Head of caudate nucleus (tissue), 42 donors: ENCODE results near the gene SYT12.

Source experiments
- DNase-seq, 42 donors: peaks; one replicate each; pipeline versions ENCODE4 v3.0.0 to v3.0.0-alpha.2; 2020 to 2021; ENCODE audit warnings: mixed read lengths in 7 of 42
- intact Hi-C: fragments of 100-400 bp; cut with DNase I; formaldehyde crosslinking; loops from one replicate; pipeline ENCODE4 v1.15.0; 2022

The SYT12 gene, protein sequence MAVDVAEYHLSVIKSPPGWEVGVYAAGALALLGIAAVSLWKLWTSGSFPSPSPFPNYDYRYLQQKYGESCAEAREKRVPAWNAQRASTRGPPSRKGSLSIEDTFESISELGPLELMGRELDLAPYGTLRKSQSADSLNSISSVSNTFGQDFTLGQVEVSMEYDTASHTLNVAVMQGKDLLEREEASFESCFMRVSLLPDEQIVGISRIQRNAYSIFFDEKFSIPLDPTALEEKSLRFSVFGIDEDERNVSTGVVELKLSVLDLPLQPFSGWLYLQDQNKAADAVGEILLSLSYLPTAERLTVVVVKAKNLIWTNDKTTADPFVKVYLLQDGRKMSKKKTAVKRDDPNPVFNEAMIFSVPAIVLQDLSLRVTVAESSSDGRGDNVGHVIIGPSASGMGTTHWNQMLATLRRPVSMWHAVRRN

GRCh38 chr11:67022961-67023956 lies at the start of gene SYT12:
TSS of gene SYT12 (plus strand) at chr11:67023134. CDS start at chr11:67030145, 7,011 bp downstream.
- peak in 29 of 42 donors; percentile 5 to 65 (median 39) for DNase-seq
- intact Hi-C loops, result no loop called here

DNA sequence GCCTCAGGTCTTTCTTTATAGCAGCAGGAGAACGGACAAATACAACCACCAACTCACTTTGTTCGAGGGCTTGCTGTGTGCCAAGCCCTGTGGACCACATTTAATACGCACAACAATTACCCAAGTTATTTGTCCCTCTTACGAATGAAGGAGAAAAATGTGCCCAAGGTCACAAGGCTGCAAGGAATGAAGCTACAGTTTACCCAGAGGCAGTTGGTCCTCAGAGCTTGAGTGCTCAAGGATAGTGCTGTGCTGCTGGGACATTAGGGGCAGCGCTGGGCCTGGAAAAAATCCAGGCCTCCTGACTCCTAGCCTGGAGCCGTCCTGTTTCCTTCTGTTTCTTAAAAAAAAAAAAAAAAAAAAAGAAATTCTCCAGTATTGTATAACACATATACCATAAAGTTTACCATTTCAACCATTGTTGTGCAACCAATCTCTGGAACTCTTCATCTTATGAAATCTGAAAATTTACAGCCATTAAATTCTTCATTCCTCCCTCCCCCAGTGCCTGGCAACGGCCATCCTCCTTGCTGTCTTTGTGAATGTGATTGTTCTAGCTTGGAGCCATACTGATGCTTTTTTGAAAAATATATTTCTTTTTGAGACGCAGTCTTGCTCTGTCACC lies 48.9 kb upstream of the SYT12 start:
- intact Hi-C loops, result no loop called here

DNA sequence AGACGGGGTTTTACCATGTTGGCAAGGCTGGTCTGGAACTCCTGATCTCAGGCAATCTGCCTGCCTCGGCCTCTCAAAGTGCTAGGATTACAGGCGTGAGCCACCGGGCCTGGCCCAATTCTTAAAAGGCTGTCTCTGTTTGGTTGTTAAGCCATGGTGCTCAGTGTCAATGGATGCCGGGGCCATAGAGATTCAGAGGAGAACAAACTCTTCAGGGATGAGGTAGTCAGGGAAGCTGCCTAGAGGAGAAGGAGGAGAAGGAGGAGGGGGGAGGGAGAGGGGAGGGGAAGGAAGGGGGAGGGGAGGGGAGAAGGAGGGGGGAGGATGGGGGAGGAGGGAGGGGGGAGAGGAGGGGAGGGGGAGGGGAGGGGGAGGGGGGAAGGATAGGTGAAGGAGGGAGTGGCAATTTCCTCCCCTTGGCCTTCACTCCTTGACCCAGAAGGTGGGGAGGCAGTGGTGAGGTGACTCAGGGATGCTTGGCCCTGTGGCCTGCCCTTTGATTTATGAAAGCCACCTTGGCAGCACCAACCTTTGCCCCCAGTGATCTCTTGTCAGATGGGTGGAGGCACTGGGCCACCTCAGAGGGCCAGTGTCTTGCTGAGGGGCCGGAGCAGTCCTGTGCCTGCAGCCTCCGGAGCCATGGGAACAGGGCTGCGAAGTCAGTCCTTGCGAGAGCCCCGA lies 48.1 kb upstream of the SYT12 start, which contains the start of gene C11orf86:
TSS of gene C11orf86 (plus strand) at position 581 of the 681 bp plus-strand sequence. CDS start at position 640, 59 bp downstream.
- intact Hi-C loops, result no loop called here

More for the DNA sequence above, 48.9 kb upstream of the SYT12 start:
- DNase-seq, result no peak

DNA sequence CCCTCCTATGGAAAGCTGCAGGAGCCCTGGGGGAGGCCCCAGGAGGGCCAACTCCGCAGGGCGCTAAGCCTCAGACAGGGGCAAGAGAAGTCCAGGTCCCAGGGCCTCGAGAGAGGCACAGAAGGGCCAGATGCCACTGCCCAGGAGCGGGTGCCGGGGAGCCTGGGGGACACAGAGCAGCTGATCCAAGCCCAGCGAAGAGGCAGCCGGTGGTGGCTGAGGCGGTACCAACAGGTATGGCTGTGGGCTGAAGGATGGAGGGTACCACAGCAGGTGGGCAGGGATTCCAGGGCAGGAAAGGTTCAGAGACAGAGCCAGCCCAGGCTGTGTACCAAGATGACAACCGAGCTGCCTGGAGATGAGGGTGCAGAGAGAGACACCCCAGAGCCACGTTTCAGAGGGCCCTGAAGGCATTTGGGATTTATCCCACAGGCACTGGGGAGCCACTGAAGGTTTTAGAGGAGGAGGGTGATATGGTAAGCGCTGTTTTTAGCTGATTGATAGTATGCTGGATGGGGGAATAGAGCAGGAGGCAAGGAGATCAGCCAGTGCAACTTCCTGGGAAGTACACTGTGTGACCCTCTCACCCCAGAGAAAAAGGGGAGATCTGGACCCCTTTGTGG lies 47.4 kb upstream of the SYT12 start:
- DNase-seq, result no peak
- intact Hi-C loops, result no loop called here

More for the DNA sequence above, 48.1 kb upstream of the SYT12 start, which contains the start of gene C11orf86:
- DNase-seq, result no peak

DNA sequence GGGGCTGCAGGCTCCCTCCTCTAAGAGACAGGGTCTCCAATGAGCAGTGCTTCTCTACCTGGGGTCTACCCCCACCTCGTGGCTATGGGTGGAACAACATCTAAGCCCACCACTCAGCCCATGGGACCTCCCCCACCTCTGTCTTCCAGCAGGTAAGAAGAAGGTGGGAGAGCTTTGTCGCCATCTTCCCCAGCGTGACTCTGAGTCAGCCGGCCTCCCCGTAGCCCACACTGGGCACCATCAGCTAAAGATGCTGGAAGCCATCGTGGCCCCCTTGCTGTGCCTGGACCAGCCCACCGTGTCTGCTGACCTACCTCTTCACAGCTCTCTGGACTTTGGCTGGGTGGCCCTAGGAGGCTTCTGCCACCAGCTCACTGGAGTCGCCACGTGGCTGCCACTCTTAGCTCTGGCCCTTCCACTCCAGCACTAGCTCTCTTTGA lies 46.9 kb upstream of the SYT12 start:
- intact Hi-C loops, result no loop called here
- DNase-seq, result peak in 6 of 42 donors; percentile 4 to 60 (median 22)

- intact Hi-C loops, result no loop called here
- DNase-seq, result no peak
These were observed 46.0 kb upstream of the SYT12 start for GRCh38 chr11:66976925-66977324.

- DNase-seq, result no peak
- intact Hi-C loops, result no loop called here
These were observed 44.7 kb upstream of the SYT12 start for GRCh38 chr11:66978229-66978628.

DNA sequence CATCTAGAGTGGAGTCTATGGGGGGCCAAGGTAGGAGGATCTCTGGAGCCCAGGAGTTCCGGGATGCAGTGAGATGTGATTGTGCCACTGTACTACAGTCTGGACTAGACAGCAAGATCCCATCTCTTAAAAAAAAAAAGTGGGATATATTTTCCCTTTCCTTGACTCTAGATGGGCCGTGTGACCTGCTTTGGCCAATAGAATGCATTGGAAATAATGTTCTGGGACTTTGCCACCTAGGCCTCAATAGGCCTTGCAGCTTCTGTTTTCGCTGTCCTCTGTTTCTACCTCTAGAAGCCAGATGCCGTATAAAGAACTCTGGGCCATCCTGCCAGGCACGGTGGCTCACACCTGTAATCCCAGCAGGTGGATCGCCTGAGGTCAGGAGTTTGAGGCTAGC lies 44.2 kb upstream of the SYT12 start:
- no peak for DNase-seq
- intact Hi-C loops, result no loop called here

- intact Hi-C loops, result no loop called here
- DNase-seq, result no peak
These were observed 43.5 kb upstream of the SYT12 start for GRCh38 chr11:66979336-66979980.

GRCh38 chr11:66981976-66982578 lies 40.9 kb upstream of the SYT12 start:
- intact Hi-C loops, result no loop called here
- peak in 40 of 42 donors; percentile 15 to 81 (median 52) for DNase-seq

DNA sequence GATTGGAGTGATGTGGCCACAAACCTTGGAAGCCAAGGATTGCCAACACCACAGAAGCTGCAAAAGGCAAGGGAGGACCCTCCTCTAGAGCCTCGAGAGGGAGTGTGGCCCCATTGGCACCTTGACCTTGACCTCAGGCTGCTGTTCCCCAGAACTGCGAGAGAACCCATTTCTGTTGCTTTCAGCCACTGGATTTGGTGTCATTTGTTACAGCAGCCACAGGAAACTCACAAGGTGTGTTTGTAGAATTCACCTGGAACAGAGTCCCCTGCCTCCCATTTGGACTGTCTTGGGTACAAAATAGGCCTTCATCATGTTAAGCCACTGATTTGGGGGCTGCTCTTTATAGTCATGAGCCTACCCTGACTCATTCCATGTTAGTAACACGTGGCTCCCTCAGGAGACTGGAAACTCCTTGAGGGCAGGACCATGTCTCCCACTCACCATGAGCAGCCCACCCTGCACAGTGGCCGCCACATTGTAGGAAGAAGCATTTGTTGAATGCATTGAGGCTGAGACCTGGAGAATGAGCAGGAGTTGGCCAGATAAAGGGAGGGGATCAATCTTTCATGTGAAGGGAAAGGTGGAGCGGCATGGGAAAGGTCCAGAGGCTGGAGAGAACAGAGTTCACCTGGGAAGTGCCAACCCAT lies 39.5 kb upstream of the SYT12 start:
- DNase-seq, result no peak

GRCh38 chr11:66985508-66986177 lies 37.3 kb upstream of the SYT12 start:
- DNase-seq, result peak in 1 of 42 donors; percentile 19
- intact Hi-C loops, result no loop called here

More for the DNA sequence above, 39.5 kb upstream of the SYT12 start:
- intact Hi-C loops, result no loop called here

DNA sequence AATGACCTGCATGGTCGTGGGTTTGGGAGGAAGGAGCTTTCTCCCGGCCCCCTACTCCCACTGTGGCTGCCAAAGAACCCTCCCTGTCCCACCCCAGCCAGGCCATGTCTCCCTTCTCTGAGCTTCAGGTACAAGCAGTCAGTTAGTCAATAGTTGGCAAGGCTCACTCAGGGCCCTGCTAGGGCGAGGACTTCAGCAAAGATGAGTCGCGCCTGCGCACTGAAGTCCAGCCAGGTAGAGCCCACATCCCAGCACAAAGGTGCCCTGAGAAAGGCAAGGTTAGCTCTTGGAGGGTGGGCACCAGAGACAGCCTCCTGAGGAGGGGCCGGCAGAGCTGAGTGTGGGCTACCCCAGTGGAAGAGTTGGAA lies 36.8 kb upstream of the SYT12 start:
- intact Hi-C loops, result no loop called here
- DNase-seq, result no peak

DNA sequence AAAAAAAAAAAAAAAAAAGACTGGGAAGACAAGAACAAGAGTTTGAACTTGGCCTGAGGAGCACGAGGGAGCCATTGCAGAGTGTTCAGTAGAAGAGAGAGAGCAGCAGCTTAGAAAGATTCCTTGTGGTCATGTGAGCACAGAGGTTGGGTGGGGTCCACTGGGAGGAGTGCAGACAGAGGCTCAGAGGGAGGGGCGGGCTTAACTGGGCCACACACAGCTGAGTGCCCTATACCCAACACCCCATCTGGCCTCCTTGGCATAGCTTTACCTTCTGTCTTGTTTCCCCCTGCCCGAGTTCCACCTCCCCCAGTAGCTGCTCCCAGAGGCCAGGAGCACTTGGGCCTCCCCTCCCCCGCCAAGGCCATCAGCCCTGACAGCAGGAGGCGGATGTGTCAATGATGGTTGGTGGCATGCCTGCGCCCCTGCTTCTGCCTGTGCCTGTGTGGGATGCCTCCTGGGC lies 35.7 kb upstream of the SYT12 start:
- DNase-seq, result no peak

DNA sequence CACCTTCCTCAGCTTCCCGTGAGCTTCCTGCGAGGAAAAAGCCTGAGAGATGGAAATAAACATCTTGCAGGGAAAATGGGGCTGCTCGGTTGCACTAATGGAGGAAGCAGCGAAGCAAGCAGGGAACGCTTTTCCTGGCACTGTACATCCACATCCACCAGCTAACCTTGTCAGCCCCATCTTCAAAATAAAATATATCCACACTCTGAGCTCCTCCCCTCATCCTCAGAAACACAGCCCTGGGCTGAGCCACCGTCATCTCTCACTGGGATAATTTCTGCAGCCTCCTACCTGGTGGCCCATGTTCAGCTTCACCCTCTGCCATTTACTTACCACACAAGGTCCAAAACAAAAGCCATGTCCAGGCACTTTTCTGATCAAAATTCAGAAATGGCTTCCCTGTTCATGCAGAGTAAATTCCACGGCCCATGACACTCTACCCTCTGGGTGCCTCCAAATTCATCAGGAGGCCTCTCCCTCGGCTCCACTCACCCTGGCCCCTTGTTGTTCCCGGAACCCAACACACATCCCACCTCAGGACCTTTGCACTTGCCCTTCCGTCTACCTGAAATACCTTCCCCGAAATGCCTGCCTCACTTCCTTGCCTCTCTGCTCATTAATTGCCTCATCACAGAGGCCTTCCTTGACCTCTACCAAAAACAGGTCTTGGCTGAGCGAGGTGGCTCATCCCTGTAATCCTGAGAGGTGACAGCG lies 34.9 kb upstream of the SYT12 start:
- intact Hi-C loops, result no loop called here
- no peak for DNase-seq

More for the DNA sequence above, 35.7 kb upstream of the SYT12 start:
- intact Hi-C loops, result no loop called here
